IPS-18c (cell line): ENCODE data around the gene NAGPA.
"Not testable (repeated sequence)": the region's sequence is repeated elsewhere in the genome, so short reads cannot be mapped to it uniquely, and the experiment has no call there.

Experiments
- H3K4me3 ChIP-seq: 2 replicates; pipeline ENCODE4 v1.7.0; 2013; ENCODE audit warnings: low read depth, mild to moderate bottlenecking, low read length, moderate library complexity; ENCODE audit not compliant: insufficient read depth
- H3K9me3 ChIP-seq: one replicate; pipeline ENCODE4 v1.6.1; 2013; ENCODE audit warnings: mild to moderate bottlenecking, low read length, moderate library complexity; ENCODE audit not compliant: control insufficient read depth, insufficient read depth

NAGPA gene, protein sequence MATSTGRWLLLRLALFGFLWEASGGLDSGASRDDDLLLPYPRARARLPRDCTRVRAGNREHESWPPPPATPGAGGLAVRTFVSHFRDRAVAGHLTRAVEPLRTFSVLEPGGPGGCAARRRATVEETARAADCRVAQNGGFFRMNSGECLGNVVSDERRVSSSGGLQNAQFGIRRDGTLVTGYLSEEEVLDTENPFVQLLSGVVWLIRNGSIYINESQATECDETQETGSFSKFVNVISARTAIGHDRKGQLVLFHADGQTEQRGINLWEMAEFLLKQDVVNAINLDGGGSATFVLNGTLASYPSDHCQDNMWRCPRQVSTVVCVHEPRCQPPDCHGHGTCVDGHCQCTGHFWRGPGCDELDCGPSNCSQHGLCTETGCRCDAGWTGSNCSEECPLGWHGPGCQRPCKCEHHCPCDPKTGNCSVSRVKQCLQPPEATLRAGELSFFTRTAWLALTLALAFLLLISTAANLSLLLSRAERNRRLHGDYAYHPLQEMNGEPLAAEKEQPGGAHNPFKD

GRCh38 chr16:5033256-5034166 lies at the start of gene NAGPA:
Gene NAGPA (minus strand): TSS chr16:5033935. CDS start chr16:5033914, 21 bp downstream.
- Histone ChIP-seq H3K4me3 (peak within 1 kb of the TSS; percentile 92), H3K9me3 (no peaks in the 10 kb centered on the region)

DNA sequence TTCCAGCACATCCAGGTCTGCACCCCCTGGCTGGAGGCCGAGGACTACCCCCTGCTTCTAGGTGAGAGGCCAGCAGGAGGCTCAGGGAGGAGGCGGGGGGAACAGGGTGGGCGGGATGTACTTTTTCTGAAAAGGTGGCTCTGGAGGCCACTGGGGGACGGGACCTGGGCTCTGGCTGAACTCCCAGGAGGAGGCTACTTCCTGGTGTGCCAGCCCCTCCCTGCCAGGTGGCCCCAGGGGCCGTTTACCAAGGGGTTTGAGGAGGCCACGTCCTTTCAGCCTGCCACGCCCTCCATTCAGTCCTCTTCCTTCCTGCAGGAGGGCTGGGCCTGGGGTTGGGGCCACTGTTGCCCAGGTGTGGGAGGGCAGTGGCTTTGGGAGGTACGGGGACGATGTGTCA lies 47.3 kb upstream of the NAGPA start:
- not testable (repeated sequence) for H3K4me3 ChIP-seq

GRCh38 chr16:5080461-5080860 lies 46.7 kb upstream of the NAGPA start:
- H3K4me3 ChIP-seq, H3K9me3 ChIP-seq: not testable (repeated sequence)

More for the DNA sequence above, 47.3 kb upstream of the NAGPA start:
- H3K9me3 ChIP-seq, result not testable (repeated sequence)

DNA sequence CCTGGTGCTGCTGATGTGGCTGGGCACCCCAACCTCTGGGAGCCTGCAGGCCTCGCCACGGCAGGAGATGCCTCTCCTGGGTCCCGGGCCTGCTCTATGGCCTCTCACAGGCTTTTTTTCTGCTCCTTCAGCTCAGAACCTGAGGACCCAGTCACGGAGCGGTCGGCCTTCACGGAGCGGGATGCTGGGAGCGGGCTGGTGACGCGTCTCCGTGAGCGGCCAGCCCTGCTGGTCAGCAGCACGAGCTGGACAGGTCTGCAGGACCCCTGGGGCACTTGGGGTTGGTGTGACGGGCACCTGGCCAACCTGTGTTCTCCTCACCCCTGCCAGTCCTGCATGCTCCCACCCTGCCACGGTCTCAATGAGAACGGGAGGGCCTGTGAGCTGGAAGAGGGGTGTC lies 44.9 kb upstream of the NAGPA start:
- Histone ChIP-seq H3K4me3 (no peak overlapping the region), H3K9me3 (no peaks in the 10 kb centered on the region)

DNA sequence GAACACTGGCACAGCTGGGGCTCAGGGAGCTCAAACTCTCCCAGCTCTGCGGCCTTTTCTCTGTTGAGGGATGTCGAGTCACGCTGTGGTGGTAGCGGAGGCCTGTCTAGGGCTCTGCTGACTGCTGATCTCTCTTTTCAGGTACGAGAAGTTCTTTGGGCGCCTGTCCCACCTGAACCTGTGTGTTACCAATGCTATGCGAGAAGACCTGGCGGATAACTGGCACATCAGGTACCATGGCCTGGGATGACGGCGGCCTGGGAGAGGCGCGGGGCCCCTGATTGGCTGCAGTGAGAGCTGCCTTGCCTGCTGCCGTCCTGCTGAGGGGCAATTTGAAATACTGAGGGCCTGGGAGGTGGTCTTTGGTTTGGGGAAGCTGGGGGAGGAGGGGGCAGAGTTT lies 43.6 kb upstream of the NAGPA start:
- no peaks in the 10 kb centered on the region for H3K9me3 ChIP-seq
- no peak overlapping the region for H3K4me3 ChIP-seq

DNA sequence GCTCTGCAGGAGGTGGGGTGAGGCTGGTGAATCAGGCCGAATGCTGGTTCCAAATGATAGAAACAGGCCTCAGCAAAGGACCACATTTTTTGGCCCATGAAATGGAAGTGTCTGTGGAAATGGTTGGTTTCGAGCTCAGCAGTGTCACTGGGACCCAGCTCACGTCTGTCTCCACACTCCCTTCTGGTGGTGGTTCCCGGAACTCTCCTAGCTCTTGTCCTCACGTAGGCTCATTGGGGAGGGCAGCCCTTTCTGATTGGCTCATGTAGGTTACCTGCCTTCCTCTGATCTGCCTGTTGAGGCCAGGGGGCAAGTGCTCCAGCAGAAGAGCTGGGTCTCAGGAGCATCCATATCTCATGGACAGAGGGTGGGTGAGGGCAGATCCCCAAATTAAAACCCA lies 41.9 kb upstream of the NAGPA start:
- Histone ChIP-seq H3K4me3 (no peak overlapping the region), H3K9me3 (no peaks in the 10 kb centered on the region)

- not testable (repeated sequence) for H3K9me3 ChIP-seq, H3K4me3 ChIP-seq
Measured at GRCh38 chr16:5073771-5074170, 40.0 kb upstream of the NAGPA start.

DNA sequence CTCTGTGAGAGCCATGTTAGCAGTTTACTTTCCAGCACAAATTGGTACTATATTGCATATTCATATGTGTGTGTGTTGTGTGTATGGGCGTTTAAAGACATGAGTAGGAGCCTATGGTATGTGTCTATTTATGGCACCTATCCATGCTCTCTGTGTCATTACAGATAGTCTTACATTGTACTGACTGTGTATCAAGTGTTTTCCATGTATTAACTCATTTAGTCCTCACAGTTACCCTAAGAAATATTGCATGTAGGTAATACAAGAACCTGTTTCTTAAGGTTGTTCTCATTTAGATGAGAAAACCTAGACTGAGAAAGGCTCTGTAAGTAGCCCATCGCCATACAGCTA lies 39.5 kb upstream of the NAGPA start:
- Histone ChIP-seq H3K4me3 (no peak overlapping the region), H3K9me3 (no peaks in the 10 kb centered on the region)

GRCh38 chr16:5072334-5073278 lies 38.9 kb upstream of the NAGPA start:
- H3K4me3 ChIP-seq, result peak overlapping the region; percentile 95

GRCh38 chr16:5071681-5072333 lies 38.1 kb upstream of the NAGPA start, which contains the start of gene ALG1:
Gene ALG1 (plus strand): TSS chr16:5071843. CDS start chr16:5071850, 7 bp downstream.
- Histone ChIP-seq H3K4me3 (peak within 1 kb of the TSS; percentile 95), H3K9me3 (no peaks in the 10 kb centered on the region)

More at GRCh38 chr16:5072334-5073278, 38.9 kb upstream of the NAGPA start:
- H3K9me3 ChIP-seq, result no peaks in the 10 kb centered on the region

DNA sequence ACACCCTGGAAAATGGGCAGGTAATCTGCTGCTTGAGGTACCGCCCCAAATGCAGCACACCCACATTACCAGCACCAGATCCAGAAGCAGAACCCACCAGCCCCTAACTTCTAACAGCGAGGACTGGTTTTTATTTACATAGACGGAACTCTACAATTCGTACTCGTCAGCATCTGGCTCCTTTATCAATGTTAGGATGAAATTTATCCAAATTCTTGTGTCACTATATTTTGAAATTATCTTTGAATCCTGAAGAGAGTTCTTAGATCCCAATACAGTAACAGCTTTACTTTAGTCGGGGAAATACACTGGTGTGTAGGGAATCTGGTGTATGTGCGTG lies 37.6 kb upstream of the NAGPA start:
- Histone ChIP-seq H3K4me3 (no peak overlapping the region), H3K9me3 (no peaks in the 10 kb centered on the region)

- H3K9me3 ChIP-seq, result no peaks in the 10 kb centered on the region
Measured at GRCh38 chr16:5070431-5071186, 36.9 kb upstream of the NAGPA start.

DNA sequence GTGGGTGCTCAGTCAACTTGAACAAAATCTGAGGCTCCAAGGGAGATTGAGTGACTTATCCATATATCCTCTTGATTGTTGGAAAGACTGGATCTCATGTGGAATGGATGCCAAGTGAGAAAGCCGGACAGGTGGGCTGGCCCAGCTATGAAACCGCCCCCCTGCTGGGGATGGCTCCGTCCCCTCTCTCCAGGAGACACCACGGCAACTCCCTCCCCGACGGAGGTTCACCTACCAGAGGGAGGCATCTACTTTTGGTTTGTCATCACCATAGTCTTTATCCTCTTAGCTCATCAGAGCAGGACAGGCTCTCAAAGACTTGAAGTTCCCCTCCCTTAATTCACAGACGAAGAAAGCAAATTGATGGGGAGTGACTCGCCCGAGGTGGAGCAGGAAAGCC lies 36.1 kb upstream of the NAGPA start:
- H3K9me3 ChIP-seq, result no peaks in the 10 kb centered on the region
- H3K4me3 ChIP-seq, result no peak overlapping the region

More at GRCh38 chr16:5070431-5071186, 36.9 kb upstream of the NAGPA start:
- no peak overlapping the region for H3K4me3 ChIP-seq

DNA sequence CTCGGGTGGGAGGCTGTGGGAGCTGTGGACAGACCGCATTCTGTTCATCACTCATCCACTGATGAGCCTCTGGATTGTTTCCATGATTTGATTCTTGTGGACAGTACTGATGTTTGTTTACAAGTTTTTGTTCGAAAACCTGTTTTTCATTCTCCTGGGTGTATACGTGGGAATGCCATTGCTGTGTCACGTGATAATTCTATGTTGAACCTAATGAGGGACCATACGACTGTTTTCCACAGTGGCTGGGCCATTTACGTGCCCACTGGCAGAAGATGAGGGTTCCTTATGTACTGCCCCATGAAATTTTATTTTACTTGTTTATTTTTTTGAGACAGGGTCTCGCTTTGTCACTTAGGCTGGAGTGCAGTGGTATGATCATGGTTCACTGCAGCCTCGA lies 35.3 kb upstream of the NAGPA start:
- Histone ChIP-seq H3K4me3 (no peak overlapping the region), H3K9me3 (no peaks in the 10 kb centered on the region)

GRCh38 chr16:5066511-5066910 lies 32.8 kb upstream of the NAGPA start:
- H3K4me3 ChIP-seq, result no peak overlapping the region
- no peaks in the 10 kb centered on the region for H3K9me3 ChIP-seq

DNA sequence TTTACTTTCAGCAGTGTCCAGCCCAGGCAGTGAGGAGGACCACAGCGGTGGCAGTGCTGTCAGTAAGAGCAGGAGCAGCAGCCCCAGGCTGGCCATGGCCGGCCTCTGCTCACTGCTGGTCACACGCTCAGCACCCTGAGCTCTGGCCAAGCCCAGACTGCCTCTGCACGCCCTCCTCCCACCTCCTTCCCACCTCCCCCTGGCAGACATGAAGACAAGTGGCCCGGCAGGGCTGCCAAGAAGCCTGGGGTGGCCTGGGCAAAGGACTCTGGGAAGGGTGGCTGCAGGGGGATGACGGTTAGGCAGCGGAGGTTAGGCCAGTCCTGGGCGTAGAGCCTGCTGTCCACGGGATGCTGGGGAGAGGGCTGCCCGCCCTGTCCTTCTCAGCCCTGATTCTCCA lies 32.1 kb upstream of the NAGPA start, which contains the start of gene C16orf89:
Gene C16orf89 (minus strand): TSS at position 144 of the 400 bp plus-strand sequence. CDS start 48 bp downstream, at position 96.
- Histone ChIP-seq H3K4me3 (no peak within 1 kb of the TSS), H3K9me3 (no peaks in the 10 kb centered on the region)
